IPS-18a (cell line): ENCODE results near the gene SLC16A2.

Experiments used
- H3K27ac ChIP-seq: one replicate; pipeline ENCODE4 v1.5.1; 2013; ENCODE audit warnings: low read length
- H3K27me3 ChIP-seq: one replicate; pipeline ENCODE4 v1.6.1; 2013; ENCODE audit warnings: mild to moderate bottlenecking, low read length; ENCODE audit not compliant: control insufficient read depth, insufficient read depth
- H3K36me3 ChIP-seq: one replicate; pipeline ENCODE4 v1.6.1; 2013; ENCODE audit warnings: low read depth, low read length; ENCODE audit not compliant: control insufficient read depth
- H3K4me1 ChIP-seq: one replicate; pipeline ENCODE4 v1.6.1; 2013; ENCODE audit warnings: low read depth, low read length; ENCODE audit not compliant: control insufficient read depth
- H3K4me3 ChIP-seq: one replicate; pipeline ENCODE4 v1.5.1; 2013; ENCODE audit warnings: low read length
- H3K9ac ChIP-seq: one replicate; pipeline ENCODE4 v1.6.1; 2013; ENCODE audit warnings: mild to moderate bottlenecking, low read length, moderate library complexity
- H3K9me3 ChIP-seq: one replicate; pipeline ENCODE4 v1.6.1; 2013; ENCODE audit warnings: low read depth, low read length; ENCODE audit not compliant: control insufficient read depth

Gene SLC16A2

GRCh38 chrX:74545880-74546523, 124.7 kb downstream of the SLC16A2 start:
- no peaks in the 10 kb centered on the region for H3K27me3 ChIP-seq
- no peak overlapping the region for H3K9ac ChIP-seq
- no peaks in the 10 kb centered on the region for H3K4me1 ChIP-seq
- peaks cover 3% of the 10 kb centered on the region for H3K9me3 ChIP-seq
- no peak overlapping the region for H3K4me3 ChIP-seq
- H3K36me3 ChIP-seq = no peaks in the 10 kb centered on the region
- no peak overlapping the region for H3K27ac ChIP-seq

GRCh38 chrX:74546984-74547383, 125.7 kb downstream of the SLC16A2 start:
- no peaks in the 10 kb centered on the region for H3K27me3 ChIP-seq
- no peaks in the 10 kb centered on the region for H3K36me3 ChIP-seq
- H3K4me1 ChIP-seq = no peaks in the 10 kb centered on the region
- H3K27ac ChIP-seq = no peak overlapping the region
- H3K9me3 ChIP-seq = peaks cover 2% of the 10 kb centered on the region
- no peak overlapping the region for H3K4me3 ChIP-seq
- H3K9ac ChIP-seq = no peak overlapping the region

GRCh38 chrX:74550295-74550802, 129.1 kb downstream of the SLC16A2 start:
- H3K9ac ChIP-seq = no peak overlapping the region
- no peak overlapping the region for H3K27ac ChIP-seq
- H3K4me1 ChIP-seq = no peaks in the 10 kb centered on the region
- H3K36me3 ChIP-seq = no peaks in the 10 kb centered on the region
- no peaks in the 10 kb centered on the region for H3K27me3 ChIP-seq
- H3K4me3 ChIP-seq = no peak overlapping the region
- peaks cover 12% of the 10 kb centered on the region for H3K9me3 ChIP-seq

- Histone ChIP-seq H3K27ac (no peak overlapping the region), H3K4me1 (no peaks in the 10 kb centered on the region), H3K36me3 (no peaks in the 10 kb centered on the region), H3K9ac (no peak overlapping the region), H3K9me3 (peaks cover 15% of the 10 kb centered on the region), H3K27me3 (no peaks in the 10 kb centered on the region), H3K4me3 (no peak overlapping the region)
Measured at GRCh38 chrX:74551934-74552333, 130.6 kb downstream of the SLC16A2 start.

- Histone ChIP-seq H3K27ac (no peak overlapping the region), H3K9ac (no peak overlapping the region), H3K9me3 (peaks cover 21% of the 10 kb centered on the region), H3K36me3 (no peaks in the 10 kb centered on the region), H3K4me1 (no peaks in the 10 kb centered on the region), H3K27me3 (no peaks in the 10 kb centered on the region), H3K4me3 (no peak overlapping the region)
Measured at GRCh38 chrX:74557378-74557777, 136.1 kb downstream of the SLC16A2 start.

- Histone ChIP-seq H3K36me3 (no peaks in the 10 kb centered on the region), H3K9ac (no peak overlapping the region), H3K27me3 (no peaks in the 10 kb centered on the region), H3K27ac (no peak overlapping the region), H3K4me1 (no peaks in the 10 kb centered on the region), H3K9me3 (peaks cover 3% of the 10 kb centered on the region), H3K4me3 (no peak overlapping the region)
Measured at GRCh38 chrX:74578137-74578536, 156.8 kb downstream of the SLC16A2 start.

GRCh38 chrX:74579597-74580198, 158.4 kb downstream of the SLC16A2 start:
- no peaks in the 10 kb centered on the region for H3K36me3 ChIP-seq
- no peak overlapping the region for H3K9ac ChIP-seq
- H3K27ac ChIP-seq = no peak overlapping the region
- no peaks in the 10 kb centered on the region for H3K27me3 ChIP-seq
- no peak overlapping the region for H3K4me3 ChIP-seq
- H3K9me3 ChIP-seq = peaks cover 10% of the 10 kb centered on the region
- no peaks in the 10 kb centered on the region for H3K4me1 ChIP-seq
